Liver (tissue), 3 donors: ENCODE results near the gene HIVEP3.

ENCODE experiments used
- FOXA1 ChIP-seq: IDR thresholded peaks from 2 replicates; pipeline ENCODE4 v1.6.1; 2016; ENCODE audit warnings: antibody characterized with exemption
- JUND ChIP-seq, 2 donors: IDR thresholded peaks; 2 replicates each; pipeline ENCODE4 v1.6.1; 2016; ENCODE audit warnings: antibody characterized with exemption in 2 of 2
- TF ChIP-seq, protein P1 (sequence below): fragments of 150-350 bp; IDR thresholded peaks from 2 replicates; pipeline ENCODE4 v1.5.1; 2017; ENCODE audit warnings: improper control_type of control experiment, low read depth, low read length; ENCODE audit not compliant: missing input control
- TF ChIP-seq, protein P2 (sequence below): IDR thresholded peaks from 2 replicates; pipeline ENCODE4 v1.6.1; 2016; ENCODE audit warnings: antibody characterized with exemption
- donor health status: healthy.
- donor health status: healthy.

DNA sequence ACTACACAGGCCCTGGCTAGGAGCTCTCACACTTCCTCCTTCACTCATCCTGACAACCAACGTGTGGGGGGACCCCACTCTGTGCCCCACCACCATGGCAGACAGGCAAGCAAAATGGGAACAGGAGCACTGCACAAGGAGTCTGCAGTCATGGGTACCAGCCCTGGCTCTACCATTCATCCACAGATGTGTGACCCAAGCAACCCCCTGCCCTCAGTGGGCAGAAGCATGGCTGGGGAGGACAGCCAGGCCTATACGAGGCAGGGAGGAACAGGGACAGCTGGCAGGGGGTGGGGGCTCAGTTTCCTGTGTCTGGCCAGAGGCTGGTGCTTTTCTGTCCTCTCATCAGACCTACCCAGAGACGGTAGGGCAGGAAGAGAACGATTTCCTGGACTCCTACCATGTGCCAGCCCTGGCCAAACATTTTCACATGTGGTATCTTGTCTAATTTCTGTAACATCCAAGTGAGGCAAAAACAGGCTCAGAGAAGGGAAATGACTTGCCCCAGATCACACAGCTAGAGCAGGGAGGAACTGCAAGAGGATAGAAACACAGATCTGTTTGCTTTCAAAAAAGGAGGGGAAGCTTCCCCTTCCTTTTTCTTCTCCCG lies 178.0 kb downstream of the HIVEP3 start:
- TF ChIP-seq, protein P1, sequence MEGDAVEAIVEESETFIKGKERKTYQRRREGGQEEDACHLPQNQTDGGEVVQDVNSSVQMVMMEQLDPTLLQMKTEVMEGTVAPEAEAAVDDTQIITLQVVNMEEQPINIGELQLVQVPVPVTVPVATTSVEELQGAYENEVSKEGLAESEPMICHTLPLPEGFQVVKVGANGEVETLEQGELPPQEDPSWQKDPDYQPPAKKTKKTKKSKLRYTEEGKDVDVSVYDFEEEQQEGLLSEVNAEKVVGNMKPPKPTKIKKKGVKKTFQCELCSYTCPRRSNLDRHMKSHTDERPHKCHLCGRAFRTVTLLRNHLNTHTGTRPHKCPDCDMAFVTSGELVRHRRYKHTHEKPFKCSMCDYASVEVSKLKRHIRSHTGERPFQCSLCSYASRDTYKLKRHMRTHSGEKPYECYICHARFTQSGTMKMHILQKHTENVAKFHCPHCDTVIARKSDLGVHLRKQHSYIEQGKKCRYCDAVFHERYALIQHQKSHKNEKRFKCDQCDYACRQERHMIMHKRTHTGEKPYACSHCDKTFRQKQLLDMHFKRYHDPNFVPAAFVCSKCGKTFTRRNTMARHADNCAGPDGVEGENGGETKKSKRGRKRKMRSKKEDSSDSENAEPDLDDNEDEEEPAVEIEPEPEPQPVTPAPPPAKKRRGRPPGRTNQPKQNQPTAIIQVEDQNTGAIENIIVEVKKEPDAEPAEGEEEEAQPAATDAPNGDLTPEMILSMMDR, result no peak
- TF ChIP-seq JUND (IDR thresholded peaks at IDR 0.05) (no peak), FOXA1 (no peak)
- TF ChIP-seq, protein P2, sequence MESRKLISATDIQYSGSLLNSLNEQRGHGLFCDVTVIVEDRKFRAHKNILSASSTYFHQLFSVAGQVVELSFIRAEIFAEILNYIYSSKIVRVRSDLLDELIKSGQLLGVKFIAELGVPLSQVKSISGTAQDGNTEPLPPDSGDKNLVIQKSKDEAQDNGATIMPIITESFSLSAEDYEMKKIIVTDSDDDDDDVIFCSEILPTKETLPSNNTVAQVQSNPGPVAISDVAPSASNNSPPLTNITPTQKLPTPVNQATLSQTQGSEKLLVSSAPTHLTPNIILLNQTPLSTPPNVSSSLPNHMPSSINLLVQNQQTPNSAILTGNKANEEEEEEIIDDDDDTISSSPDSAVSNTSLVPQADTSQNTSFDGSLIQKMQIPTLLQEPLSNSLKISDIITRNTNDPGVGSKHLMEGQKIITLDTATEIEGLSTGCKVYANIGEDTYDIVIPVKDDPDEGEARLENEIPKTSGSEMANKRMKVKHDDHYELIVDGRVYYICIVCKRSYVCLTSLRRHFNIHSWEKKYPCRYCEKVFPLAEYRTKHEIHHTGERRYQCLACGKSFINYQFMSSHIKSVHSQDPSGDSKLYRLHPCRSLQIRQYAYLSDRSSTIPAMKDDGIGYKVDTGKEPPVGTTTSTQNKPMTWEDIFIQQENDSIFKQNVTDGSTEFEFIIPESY, result no peak
